Memory B cell (primary cell): ENCODE data around the gene CDK14.

Source experiments
- ATAC-seq: fragments of 150-1000 bp; cut with Tn5 transposase; 2 replicates; pipeline ENCODE4 v1.10.0; 2021; ENCODE audit warnings: low read depth, mild to moderate bottlenecking, moderate library complexity
- DNase-seq, 2 donors: peaks; one replicate each; pipeline ENCODE4 v3.0.0; 2022; ENCODE audit warnings: low spot score in 2 of 2
- H3K27ac Mint-ChIP-seq: one replicate; pipeline ENCODE4 v1.8.0; 2022; ENCODE audit warnings: mild to moderate bottlenecking, moderate library complexity, mixed read lengths
- H3K27me3 Mint-ChIP-seq: one replicate; pipeline ENCODE4 v1.8.0; 2022; ENCODE audit warnings: mixed read lengths
- H3K36me3 Mint-ChIP-seq: one replicate; pipeline ENCODE4 v1.8.0; 2022; ENCODE audit warnings: mild to moderate bottlenecking, mixed read lengths
- H3K4me1 Mint-ChIP-seq: one replicate; pipeline ENCODE4 v1.8.0; 2022; ENCODE audit warnings: mixed read lengths
- H3K4me3 Mint-ChIP-seq: one replicate; pipeline ENCODE4 v1.8.0; 2022; ENCODE audit warnings: mild to moderate bottlenecking, moderate library complexity, mixed read lengths
- H3K9me3 Mint-ChIP-seq: one replicate; pipeline ENCODE4 v1.8.0; 2022; ENCODE audit warnings: mixed read lengths

Gene CDK14

GRCh38 chr7:90842430-90842788, 246.3 kb downstream of the CDK14 start:
- ATAC-seq (peak; percentile 32), DNase-seq (no peak)
- Mint-ChIP-seq H3K4me3 (no peak overlapping the region), H3K27ac (peak overlapping the region; percentile 26), H3K27me3 (no peaks in the 10 kb centered on the region), H3K9me3 (peaks cover 3% of the 10 kb centered on the region), H3K4me1 (peaks cover 41% of the 10 kb centered on the region), H3K36me3 (peaks cover 28% of the 10 kb centered on the region)

- H3K9me3 Mint-ChIP-seq = peaks cover 3% of the 10 kb centered on the region
- no peak for ATAC-seq
- peaks cover 44% of the 10 kb centered on the region for H3K4me1 Mint-ChIP-seq
- H3K27me3 Mint-ChIP-seq = no peaks in the 10 kb centered on the region
- no peak overlapping the region for H3K4me3 Mint-ChIP-seq
- DNase-seq = no peak
- peaks cover 24% of the 10 kb centered on the region for H3K36me3 Mint-ChIP-seq
- H3K27ac Mint-ChIP-seq = no peak overlapping the region
Observed at GRCh38 chr7:90843472-90843871, 247.4 kb downstream of the CDK14 start.

GRCh38 chr7:90844421-90844820, 248.3 kb downstream of the CDK14 start:
- no peak overlapping the region for H3K4me3 Mint-ChIP-seq
- no peak for DNase-seq
- H3K9me3 Mint-ChIP-seq = no peaks in the 10 kb centered on the region
- H3K36me3 Mint-ChIP-seq = peaks cover 20% of the 10 kb centered on the region
- H3K27me3 Mint-ChIP-seq = no peaks in the 10 kb centered on the region
- peak overlapping the region; percentile 25 for H3K27ac Mint-ChIP-seq
- no peak for ATAC-seq
- H3K4me1 Mint-ChIP-seq = peaks cover 45% of the 10 kb centered on the region

GRCh38 chr7:90846192-90846591, 250.1 kb downstream of the CDK14 start:
- DNase-seq = no peak
- H3K27ac Mint-ChIP-seq = peak overlapping the region; percentile 22
- peaks cover 23% of the 10 kb centered on the region for H3K36me3 Mint-ChIP-seq
- no peak overlapping the region for H3K4me3 Mint-ChIP-seq
- no peaks in the 10 kb centered on the region for H3K9me3 Mint-ChIP-seq
- ATAC-seq = no peak
- no peaks in the 10 kb centered on the region for H3K27me3 Mint-ChIP-seq
- peaks cover 45% of the 10 kb centered on the region for H3K4me1 Mint-ChIP-seq

GRCh38 chr7:90850066-90850465, 253.9 kb downstream of the CDK14 start:
- H3K4me3 Mint-ChIP-seq = no peak overlapping the region
- H3K27me3 Mint-ChIP-seq = no peaks in the 10 kb centered on the region
- H3K27ac Mint-ChIP-seq = peak overlapping the region; percentile 35
- peaks cover 25% of the 10 kb centered on the region for H3K36me3 Mint-ChIP-seq
- peaks cover 44% of the 10 kb centered on the region for H3K4me1 Mint-ChIP-seq
- ATAC-seq (no peak), DNase-seq (no peak)
- no peaks in the 10 kb centered on the region for H3K9me3 Mint-ChIP-seq

- no peak for DNase-seq
- no peaks in the 10 kb centered on the region for H3K9me3 Mint-ChIP-seq
- ATAC-seq = no peak
- H3K27me3 Mint-ChIP-seq = no peaks in the 10 kb centered on the region
- peaks cover 45% of the 10 kb centered on the region for H3K4me1 Mint-ChIP-seq
- peaks cover 25% of the 10 kb centered on the region for H3K36me3 Mint-ChIP-seq
- H3K27ac Mint-ChIP-seq = peak overlapping the region; percentile 35
- H3K4me3 Mint-ChIP-seq = no peak overlapping the region
Observed at GRCh38 chr7:90850471-90850870, 254.3 kb downstream of the CDK14 start.

- H3K4me3 Mint-ChIP-seq = no peak overlapping the region
- H3K27me3 Mint-ChIP-seq = no peaks in the 10 kb centered on the region
- H3K4me1 Mint-ChIP-seq = peaks cover 44% of the 10 kb centered on the region
- ATAC-seq = no peak
- DNase-seq = no peak
- H3K36me3 Mint-ChIP-seq = peaks cover 20% of the 10 kb centered on the region
- H3K9me3 Mint-ChIP-seq = no peaks in the 10 kb centered on the region
- H3K27ac Mint-ChIP-seq = peak overlapping the region; percentile 74
Observed at GRCh38 chr7:90853205-90853604, 257.1 kb downstream of the CDK14 start.

- peak overlapping the region; percentile 76 for H3K27ac Mint-ChIP-seq
- peaks cover 17% of the 10 kb centered on the region for H3K36me3 Mint-ChIP-seq
- peaks cover 36% of the 10 kb centered on the region for H3K4me1 Mint-ChIP-seq
- DNase-seq (no peak), ATAC-seq (no peak)
- H3K27me3 Mint-ChIP-seq = no peaks in the 10 kb centered on the region
- H3K4me3 Mint-ChIP-seq = no peak overlapping the region
- H3K9me3 Mint-ChIP-seq = no peaks in the 10 kb centered on the region
Observed at GRCh38 chr7:90856351-90857070, 260.4 kb downstream of the CDK14 start.

- Mint-ChIP-seq H3K27me3 (no peaks in the 10 kb centered on the region), H3K4me3 (no peak overlapping the region), H3K9me3 (no peaks in the 10 kb centered on the region), H3K36me3 (peaks cover 18% of the 10 kb centered on the region), H3K4me1 (peaks cover 36% of the 10 kb centered on the region), H3K27ac (no peak overlapping the region)
- DNase-seq = no peak
- no peak for ATAC-seq
Observed at GRCh38 chr7:90857603-90858002, 261.5 kb downstream of the CDK14 start.

- ATAC-seq (no peak), DNase-seq (no peak)
- peaks cover 29% of the 10 kb centered on the region for H3K4me1 Mint-ChIP-seq
- no peak overlapping the region for H3K27ac Mint-ChIP-seq
- H3K4me3 Mint-ChIP-seq = no peak overlapping the region
- no peaks in the 10 kb centered on the region for H3K9me3 Mint-ChIP-seq
- H3K27me3 Mint-ChIP-seq = no peaks in the 10 kb centered on the region
- H3K36me3 Mint-ChIP-seq = peaks cover 16% of the 10 kb centered on the region
Observed at GRCh38 chr7:90858546-90858945, 262.4 kb downstream of the CDK14 start.

GRCh38 chr7:90859521-90859920, 263.4 kb downstream of the CDK14 start:
- Mint-ChIP-seq H3K9me3 (no peaks in the 10 kb centered on the region), H3K4me3 (no peak overlapping the region), H3K4me1 (peaks cover 24% of the 10 kb centered on the region), H3K36me3 (peaks cover 16% of the 10 kb centered on the region), H3K27ac (no peak overlapping the region), H3K27me3 (no peaks in the 10 kb centered on the region)
- DNase-seq (no peak), ATAC-seq (no peak)

GRCh38 chr7:90864088-90864487, 268.0 kb downstream of the CDK14 start:
- ATAC-seq (no peak), DNase-seq (no peak)
- peaks cover 14% of the 10 kb centered on the region for H3K4me1 Mint-ChIP-seq
- peaks cover 22% of the 10 kb centered on the region for H3K36me3 Mint-ChIP-seq
- H3K27me3 Mint-ChIP-seq = no peaks in the 10 kb centered on the region
- no peak overlapping the region for H3K4me3 Mint-ChIP-seq
- H3K9me3 Mint-ChIP-seq = peaks cover under 1% of the 10 kb centered on the region
- H3K27ac Mint-ChIP-seq = no peak overlapping the region

- H3K27me3 Mint-ChIP-seq = no peaks in the 10 kb centered on the region
- H3K4me3 Mint-ChIP-seq = no peak overlapping the region
- ATAC-seq (no peak), DNase-seq (no peak)
- H3K9me3 Mint-ChIP-seq = peaks cover 3% of the 10 kb centered on the region
- H3K36me3 Mint-ChIP-seq = peaks cover 35% of the 10 kb centered on the region
- H3K4me1 Mint-ChIP-seq = peaks cover 13% of the 10 kb centered on the region
- H3K27ac Mint-ChIP-seq = peak overlapping the region; percentile 15
Observed at GRCh38 chr7:90869335-90869734, 273.2 kb downstream of the CDK14 start.

- Mint-ChIP-seq H3K36me3 (peaks cover 44% of the 10 kb centered on the region), H3K4me1 (peaks cover 16% of the 10 kb centered on the region), H3K9me3 (no peaks in the 10 kb centered on the region), H3K27ac (no peak overlapping the region), H3K4me3 (no peak overlapping the region), H3K27me3 (no peaks in the 10 kb centered on the region)
- ATAC-seq (no peak), DNase-seq (no peak)
Observed at GRCh38 chr7:90876701-90877100, 280.6 kb downstream of the CDK14 start.

- Mint-ChIP-seq H3K4me1 (peaks cover 18% of the 10 kb centered on the region), H3K36me3 (peaks cover 45% of the 10 kb centered on the region), H3K27ac (peak overlapping the region; percentile 19), H3K9me3 (no peaks in the 10 kb centered on the region), H3K27me3 (no peaks in the 10 kb centered on the region), H3K4me3 (no peak overlapping the region)
- ATAC-seq (no peak), DNase-seq (no peak)
Observed at GRCh38 chr7:90877201-90877600, 281.1 kb downstream of the CDK14 start.
